ENCODE results near the gene ACBD6. TPM values are rescaled to one million over a fixed set of nuclear protein-coding genes. Genes with fewer than 3 reads are reported as not detected.

Gene ACBD6
- total RNA-seq, 1 experiment from 2014 or later, result 63.7 TPM

DNA sequence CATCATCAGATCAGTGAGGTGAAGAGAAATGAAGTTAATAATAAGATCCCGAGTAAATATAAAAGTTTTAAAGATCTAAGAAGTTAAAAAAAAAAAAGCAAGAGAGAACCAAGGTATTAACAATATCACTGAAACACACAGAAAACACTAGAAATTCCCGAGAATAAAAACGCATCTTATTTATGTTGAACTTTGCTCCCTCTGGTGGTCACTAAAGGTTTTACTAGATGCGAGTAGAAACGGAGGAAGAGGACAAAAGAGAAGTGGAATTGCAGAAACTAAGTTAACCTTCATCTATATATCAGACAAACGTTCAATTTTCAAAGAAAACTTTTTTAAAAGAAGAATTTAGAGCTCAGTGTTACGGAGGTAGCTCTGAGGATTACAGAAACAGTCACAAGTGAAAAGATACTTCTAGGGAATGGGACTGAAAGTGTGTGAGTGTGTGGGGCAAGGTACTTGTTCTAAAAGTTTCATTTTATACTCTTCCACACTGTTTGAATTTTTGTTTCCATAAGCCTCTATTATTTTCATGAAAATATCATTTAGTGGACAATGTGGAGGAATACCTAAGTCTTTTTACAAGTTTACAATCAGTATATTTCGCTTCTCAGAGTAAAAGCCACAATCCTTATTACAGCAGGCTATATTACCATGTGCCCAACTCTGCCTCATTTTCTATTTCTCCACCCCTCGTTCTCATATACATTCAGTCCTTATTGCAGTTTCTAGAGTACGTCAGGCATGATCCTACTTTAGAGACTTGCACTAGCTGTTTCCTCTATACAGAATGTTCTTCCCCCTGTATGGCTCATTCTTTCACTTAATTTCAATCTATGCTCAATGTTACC lies 19.7 kb downstream of the ACBD6 start:
- peak; percentile 71 for DNase-seq (ENCODE audit: low spot score)
- ChIA-PET CTCF (interaction anchor here (0.7 to 1.2 kb wide), 2 partner anchors 295 to 1547 kb away, joined by 4 to 5 read pairs; no protein-coding TSS in a partner anchor), POLR2A (ENCODE audit: low non-redundant PET) (no interaction called here)
- Histone ChIP-seq H3K9me3 (ENCODE audit: low read depth, low read length, poor library complexity, severe bottlenecking) (no peaks in the 10 kb centered on the region), H3K4me3 (ENCODE audit: low read depth, low read length, poor library complexity, severe bottlenecking) (no peak overlapping the region), H3K27me3 (replicated peaks; ENCODE audit: insufficient read depth, low read depth, low read length, poor library complexity) (no peaks in the 10 kb centered on the region), H3K27ac (ENCODE audit: low read depth, low read length, poor library complexity, severe bottlenecking) (no peak overlapping the region), H3K36me3 (ENCODE audit: insufficient read depth, low read length, poor library complexity, severe bottlenecking) (peaks cover 7% of the 10 kb centered on the region), H3K4me1 (ENCODE audit: insufficient read depth, low read length, poor library complexity, severe bottlenecking) (peaks cover 12% of the 10 kb centered on the region)
- intact Hi-C loops (cut with micrococcal nuclease; ENCODE audit: unreplicated experiment), result loop anchor here (2.0 to 5.0 kb wide), 2 partner anchors 230 to 775 kb away; no protein-coding TSS in a partner anchor
- BruUV-seq (replicated peaks), result no TSS peak
- peak; percentile 86 for TF ChIP-seq CTCF (conservative IDR thresholded peaks at IDR 0.05; ENCODE audit: low read depth, low read length)
- TF ChIP-seq EZH2 (IDR thresholded peaks at IDR 0.05; ENCODE audit: borderline replicate concordance, low read depth, low read length, poor library complexity, severe bottlenecking), result no peak

GRCh38 chr1:180470031-180470430 lies 32.3 kb downstream of the ACBD6 start:
- H3K27ac ChIP-seq (ENCODE audit: low read depth, low read length, poor library complexity, severe bottlenecking), result no peak overlapping the region
- H3K9me3 ChIP-seq (ENCODE audit: low read depth, low read length, poor library complexity, severe bottlenecking), result no peaks in the 10 kb centered on the region
- H3K4me1 ChIP-seq (ENCODE audit: insufficient read depth, low read length, poor library complexity, severe bottlenecking), result no peaks in the 10 kb centered on the region
- no peak for DNase-seq (ENCODE audit: low spot score)
- BruUV-seq (replicated peaks), result no TSS peak
- H3K27me3 ChIP-seq (replicated peaks; ENCODE audit: insufficient read depth, low read depth, low read length, poor library complexity), result no peaks in the 10 kb centered on the region
- intact Hi-C loops (cut with micrococcal nuclease; ENCODE audit: unreplicated experiment), result no loop called here
- CTCF ChIA-PET, result no interaction called here
- H3K4me3 ChIP-seq (ENCODE audit: low read depth, low read length, poor library complexity, severe bottlenecking), result no peak overlapping the region
- H3K36me3 ChIP-seq (ENCODE audit: insufficient read depth, low read length, poor library complexity, severe bottlenecking), result no peaks in the 10 kb centered on the region
- TF ChIP-seq CTCF (conservative IDR thresholded peaks at IDR 0.05; ENCODE audit: low read depth, low read length), result no peak
- TF ChIP-seq EZH2 (IDR thresholded peaks at IDR 0.05; ENCODE audit: borderline replicate concordance, low read depth, low read length, poor library complexity, severe bottlenecking), result no peak
- POLR2A ChIA-PET (ENCODE audit: low non-redundant PET), result no interaction called here

GRCh38 chr1:180468311-180468710 lies 34.1 kb downstream of the ACBD6 start:
- no peak overlapping the region for H3K4me3 ChIP-seq (ENCODE audit: low read depth, low read length, poor library complexity, severe bottlenecking)
- CTCF ChIA-PET, result no interaction called here
- BruUV-seq (replicated peaks), result no TSS peak

More at GRCh38 chr1:180468311-180468710, 34.1 kb downstream of the ACBD6 start:
- POLR2A ChIA-PET (ENCODE audit: low non-redundant PET), result no interaction called here
- Histone ChIP-seq H3K4me1 (ENCODE audit: insufficient read depth, low read length, poor library complexity, severe bottlenecking) (no peaks in the 10 kb centered on the region), H3K9me3 (ENCODE audit: low read depth, low read length, poor library complexity, severe bottlenecking) (peaks cover 12% of the 10 kb centered on the region), H3K36me3 (ENCODE audit: insufficient read depth, low read length, poor library complexity, severe bottlenecking) (no peaks in the 10 kb centered on the region), H3K27ac (ENCODE audit: low read depth, low read length, poor library complexity, severe bottlenecking) (no peak overlapping the region), H3K27me3 (replicated peaks; ENCODE audit: insufficient read depth, low read depth, low read length, poor library complexity) (no peaks in the 10 kb centered on the region)
- intact Hi-C loops (cut with micrococcal nuclease; ENCODE audit: unreplicated experiment), result no loop called here
- no peak for DNase-seq (ENCODE audit: low spot score)
- TF ChIP-seq EZH2 (IDR thresholded peaks at IDR 0.05; ENCODE audit: borderline replicate concordance, low read depth, low read length, poor library complexity, severe bottlenecking), result no peak
- no peak for TF ChIP-seq CTCF (conservative IDR thresholded peaks at IDR 0.05; ENCODE audit: low read depth, low read length)
